GM19238 (cell line): ENCODE data around the gene CCNQ.
"Not testable (repeated sequence)": the region's sequence is repeated elsewhere in the genome, so short reads cannot be mapped to it uniquely, and the experiment has no call there.

Source experiments
- DNase-seq: peaks from one replicate; pipeline ENCODE4 v3.0.0; 2011; ENCODE audit warnings: low spot score; ENCODE audit not compliant: insufficient read length

CCNQ gene

GRCh38 chrX:153623310-153624029, 24.5 kb upstream of the CCNQ start:
- no peak for DNase-seq

DNA sequence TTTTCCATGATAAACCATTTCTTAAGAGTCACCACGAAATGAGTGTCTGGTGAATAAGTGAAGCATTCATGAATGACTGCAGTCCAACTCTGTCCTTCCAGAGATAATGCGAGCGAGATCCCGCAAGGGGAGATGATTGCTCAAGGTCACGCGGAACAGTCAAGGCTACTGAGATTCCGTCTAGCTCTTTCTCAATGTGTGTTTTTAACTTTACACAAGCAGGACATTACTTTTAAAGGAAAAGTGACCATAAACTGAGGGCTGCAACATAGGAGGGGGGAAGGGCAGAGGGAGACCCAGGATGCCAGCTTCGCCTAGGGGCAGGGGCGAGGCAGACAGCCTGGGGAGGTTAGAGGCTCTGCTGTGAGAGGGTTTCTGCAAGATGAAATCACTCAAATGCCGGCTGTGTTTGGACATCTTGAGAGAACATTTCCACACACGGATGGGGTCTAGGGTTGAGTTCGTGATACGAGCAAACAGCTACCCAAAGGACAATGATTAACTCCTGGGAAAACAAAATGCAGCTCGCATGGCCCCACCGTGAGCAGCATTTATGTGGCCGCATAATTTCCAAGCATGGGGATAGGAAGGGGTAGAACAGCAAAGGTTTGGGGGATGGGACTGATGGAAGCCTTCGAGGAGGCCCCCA, 23.8 kb upstream of the CCNQ start:
- DNase-seq, result no peak

DNA sequence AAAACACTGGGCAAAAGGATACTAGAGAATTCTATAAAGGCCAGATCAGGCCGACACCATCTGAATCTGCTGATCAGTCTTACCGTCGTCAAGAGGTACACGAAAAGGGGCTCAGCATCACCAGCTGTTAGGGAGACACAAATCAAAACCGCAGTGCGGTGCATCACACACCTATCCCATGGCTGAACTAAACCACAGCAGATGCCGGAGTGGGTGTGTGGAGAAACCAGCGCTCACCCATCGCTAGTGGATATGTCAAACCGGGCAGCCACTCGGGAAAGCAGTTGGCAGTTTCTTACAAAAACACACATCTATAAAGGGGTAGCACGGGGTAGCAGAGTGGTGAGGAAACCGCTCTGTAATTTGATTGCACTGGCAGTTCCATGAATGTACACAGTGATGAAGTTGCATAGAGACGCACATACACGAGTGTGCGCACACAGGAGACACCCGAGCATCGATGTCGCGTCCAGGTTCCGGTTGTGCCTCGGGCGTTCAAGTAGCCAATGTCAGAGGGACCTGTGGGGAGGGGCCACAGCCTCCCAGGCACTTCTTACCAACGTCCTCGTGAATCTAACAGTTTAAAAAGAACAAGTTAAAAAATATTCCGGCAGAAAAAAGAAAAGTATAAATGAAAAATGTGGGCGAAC, 23.1 kb upstream of the CCNQ start:
- no peak for DNase-seq

- no peak for DNase-seq
These were observed 21.6 kb upstream of the CCNQ start for GRCh38 chrX:153620576-153620975.

GRCh38 chrX:153614818-153615217, 15.9 kb upstream of the CCNQ start:
- DNase-seq, result no peak

DNA sequence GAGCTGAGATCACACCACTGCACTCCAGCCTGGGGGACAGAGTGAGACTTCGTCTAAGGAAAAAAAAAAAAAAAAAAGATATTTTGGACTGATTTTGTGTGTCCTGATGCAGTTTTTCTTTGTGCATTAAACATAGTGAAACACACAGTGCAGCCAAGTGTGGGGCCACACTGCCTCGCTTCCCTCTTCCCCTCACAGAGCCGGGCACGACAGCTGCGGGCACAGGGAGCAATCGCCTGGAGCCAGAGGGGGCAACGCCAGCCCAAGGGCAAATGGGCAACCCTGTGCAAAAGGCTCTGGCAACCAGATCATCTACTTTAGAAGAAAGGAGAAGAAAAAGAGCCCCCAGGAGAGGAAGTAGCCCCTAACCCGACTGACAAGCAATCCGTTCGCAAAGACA, 13.5 kb upstream of the CCNQ start:
- no peak for DNase-seq

DNA sequence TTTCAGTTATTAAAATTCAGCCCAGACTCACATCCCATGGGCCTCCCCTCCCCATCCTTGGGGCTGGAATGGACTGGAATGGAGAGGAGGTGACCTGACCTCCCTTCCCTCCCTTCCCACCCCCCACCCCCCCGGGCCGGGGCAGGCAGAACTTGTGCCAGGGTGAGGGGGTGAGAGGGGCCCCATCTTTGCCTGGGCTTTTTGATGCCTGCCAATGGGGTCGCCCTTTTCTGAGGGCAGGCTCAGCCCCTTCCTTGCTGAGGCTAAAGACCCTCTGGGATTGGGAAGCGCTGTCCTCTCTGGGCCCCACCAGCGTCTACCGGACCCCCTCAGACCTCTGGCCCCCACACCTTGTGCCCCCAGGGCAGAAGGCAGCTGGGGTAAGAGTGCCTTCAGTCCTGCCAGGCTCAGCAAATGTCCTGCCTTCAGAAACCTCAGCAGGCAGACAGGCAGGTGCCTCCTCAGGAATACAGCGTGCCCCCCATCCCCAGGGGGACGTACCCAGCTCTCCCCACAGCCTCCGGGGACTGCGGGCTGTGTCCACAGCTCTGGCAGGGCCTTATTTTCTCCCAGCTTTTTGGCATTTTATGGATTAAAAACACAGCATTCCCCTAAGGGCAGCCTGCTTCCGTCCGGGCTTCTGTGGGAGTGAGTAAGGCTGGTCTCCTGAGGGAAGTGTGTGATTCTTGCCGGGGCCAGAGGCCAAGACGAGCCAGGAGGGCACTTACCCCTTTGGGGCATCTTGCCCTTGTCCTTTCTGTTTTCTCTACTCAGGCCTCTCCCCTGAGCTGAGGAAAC, 12.6 kb upstream of the CCNQ start:
- no peak for DNase-seq

GRCh38 chrX:153610836-153611213, 11.9 kb upstream of the CCNQ start:
- DNase-seq, result no peak

DNA sequence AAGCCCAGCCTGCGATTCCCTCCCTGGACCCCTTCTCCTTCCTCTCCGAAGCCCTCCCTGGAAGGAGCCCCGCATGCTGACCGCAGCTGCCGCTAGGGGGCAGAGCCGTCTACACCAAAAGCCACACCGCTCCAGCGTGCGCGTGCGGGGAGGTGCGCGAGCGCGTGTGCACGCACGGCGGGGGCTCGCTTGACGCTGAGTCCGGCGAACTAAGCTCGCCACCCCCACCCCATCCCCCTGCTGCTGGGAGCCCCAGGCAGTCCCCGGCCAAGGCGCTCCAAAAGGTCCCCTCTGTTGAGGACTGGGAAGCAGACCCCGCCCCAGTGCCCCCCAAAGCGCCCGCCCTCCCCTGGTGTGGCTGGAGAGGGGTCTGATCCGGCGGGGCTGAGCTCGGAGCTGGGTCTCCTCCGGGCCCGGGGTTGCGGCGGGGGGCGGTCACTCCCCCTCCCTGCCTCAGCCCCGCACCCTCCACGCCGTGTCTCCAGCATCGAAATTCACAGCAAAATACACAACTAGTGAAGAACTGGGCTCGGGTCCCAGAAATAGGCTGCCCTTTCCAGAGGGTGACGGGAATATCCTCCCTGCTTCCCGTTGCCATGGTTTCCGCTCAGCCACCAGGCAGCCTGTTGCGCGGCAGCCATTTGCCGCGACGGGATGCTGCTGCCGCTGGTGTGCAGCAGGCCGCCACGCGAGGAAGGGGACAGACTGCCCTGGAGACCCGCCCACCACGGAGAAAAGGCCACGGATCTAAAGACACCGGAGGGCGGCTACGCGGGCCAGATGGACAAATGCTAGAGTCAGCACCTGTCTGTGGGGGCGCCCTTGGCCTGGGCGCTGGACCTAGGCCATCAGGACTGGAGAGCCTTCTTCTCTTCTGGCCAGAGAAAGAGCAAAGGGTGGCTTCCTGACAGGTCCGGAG, 11.2 kb upstream of the CCNQ start:
- DNase-seq, result peak; percentile 51

DNA sequence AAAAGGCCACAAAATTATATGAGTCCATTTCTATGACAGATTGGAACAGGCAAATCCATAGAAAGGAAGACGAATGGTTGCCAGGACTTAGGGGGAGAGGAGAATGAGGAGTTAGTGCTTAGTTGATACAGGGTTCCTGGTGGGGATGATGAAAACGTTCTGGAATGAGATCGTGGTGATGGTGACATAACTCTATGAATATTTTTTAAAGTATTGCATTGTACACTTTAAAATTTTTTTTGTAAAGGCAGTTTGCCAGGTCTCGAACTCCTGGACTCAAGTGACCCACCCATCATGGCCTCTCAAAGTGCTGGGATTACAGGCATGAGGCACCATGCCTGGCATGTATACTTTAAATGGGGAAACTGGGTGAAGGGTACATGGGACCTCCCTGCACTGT, 9.9 kb upstream of the CCNQ start:
- no peak for DNase-seq

DNA sequence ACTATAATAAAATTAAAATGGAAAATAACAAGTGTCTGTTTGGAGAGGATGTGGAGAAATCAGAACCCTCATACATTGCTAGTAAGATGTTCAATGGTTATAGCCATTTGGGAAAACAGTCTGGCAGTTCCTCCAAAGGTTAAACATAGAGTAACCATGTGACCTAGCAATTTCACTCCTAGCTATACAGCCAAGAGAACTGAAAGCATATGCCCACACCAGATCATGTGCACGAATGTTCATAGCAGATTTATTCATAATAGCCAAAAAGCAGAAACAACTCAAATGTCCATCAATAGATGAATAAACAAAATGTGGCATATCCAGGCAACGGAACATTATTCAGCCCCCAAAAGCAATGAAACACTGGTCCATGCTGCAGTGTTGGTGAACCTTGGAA, 9.4 kb upstream of the CCNQ start:
- DNase-seq, result no peak

GRCh38 chrX:153606503-153606902, 7.6 kb upstream of the CCNQ start:
- no peak for DNase-seq

- not testable (repeated sequence) for DNase-seq
These were observed 5.9 kb upstream of the CCNQ start for GRCh38 chrX:153604666-153605380.

GRCh38 chrX:153603131-153603656, 4.3 kb upstream of the CCNQ start:
- no peak for DNase-seq

GRCh38 chrX:153602601-153603000, 3.7 kb upstream of the CCNQ start:
- no peak for DNase-seq

DNA sequence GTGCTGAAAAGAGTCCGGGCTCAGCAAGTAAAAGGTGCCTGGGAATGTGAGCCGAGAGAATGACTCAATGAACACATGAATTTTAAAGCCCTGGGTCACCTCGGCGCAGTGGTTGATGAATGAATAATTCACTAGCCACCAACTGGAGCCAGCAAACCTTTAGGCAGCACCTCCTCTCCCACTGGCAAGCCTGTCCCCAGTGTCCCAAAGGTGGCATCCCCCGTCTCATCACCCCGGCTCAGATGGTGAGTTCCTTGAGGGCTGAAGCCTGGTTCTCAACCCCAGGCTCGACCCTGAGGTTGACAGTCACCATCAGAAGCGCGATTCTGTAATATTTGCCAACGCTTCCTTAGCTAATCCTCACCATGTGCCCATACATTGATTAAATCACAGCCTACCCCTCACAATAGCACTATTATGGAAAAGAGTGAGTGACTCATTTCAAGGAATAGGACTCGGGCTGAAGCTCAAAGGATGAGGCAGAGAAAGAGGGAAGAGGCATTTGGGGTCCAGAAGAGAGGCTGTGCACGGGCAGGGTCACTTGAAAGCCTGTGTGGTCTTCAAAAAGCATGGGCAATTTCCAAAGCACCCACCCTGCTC, 2.7 kb upstream of the CCNQ start:
- no peak for DNase-seq

GRCh38 chrX:153600921-153601320, 2.0 kb upstream of the CCNQ start:
- DNase-seq, result no peak

DNA sequence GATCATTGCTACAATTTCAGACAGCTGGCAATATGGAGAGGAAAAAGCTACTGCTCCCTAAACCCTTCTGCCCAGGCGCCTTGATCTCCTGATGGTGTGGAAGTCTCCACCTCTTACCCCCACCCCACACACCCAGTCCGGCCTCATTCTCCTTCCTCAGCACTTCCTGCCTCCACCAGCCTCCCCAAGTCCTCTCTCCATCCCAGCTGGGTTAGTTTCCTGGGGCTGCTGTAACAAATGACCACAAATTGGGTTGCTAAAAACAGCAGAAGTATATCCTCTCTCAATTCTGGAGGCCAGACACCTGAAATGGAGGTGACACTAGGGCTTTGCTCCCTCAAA, 1.1 kb upstream of the CCNQ start:
- DNase-seq, result no peak

DNA sequence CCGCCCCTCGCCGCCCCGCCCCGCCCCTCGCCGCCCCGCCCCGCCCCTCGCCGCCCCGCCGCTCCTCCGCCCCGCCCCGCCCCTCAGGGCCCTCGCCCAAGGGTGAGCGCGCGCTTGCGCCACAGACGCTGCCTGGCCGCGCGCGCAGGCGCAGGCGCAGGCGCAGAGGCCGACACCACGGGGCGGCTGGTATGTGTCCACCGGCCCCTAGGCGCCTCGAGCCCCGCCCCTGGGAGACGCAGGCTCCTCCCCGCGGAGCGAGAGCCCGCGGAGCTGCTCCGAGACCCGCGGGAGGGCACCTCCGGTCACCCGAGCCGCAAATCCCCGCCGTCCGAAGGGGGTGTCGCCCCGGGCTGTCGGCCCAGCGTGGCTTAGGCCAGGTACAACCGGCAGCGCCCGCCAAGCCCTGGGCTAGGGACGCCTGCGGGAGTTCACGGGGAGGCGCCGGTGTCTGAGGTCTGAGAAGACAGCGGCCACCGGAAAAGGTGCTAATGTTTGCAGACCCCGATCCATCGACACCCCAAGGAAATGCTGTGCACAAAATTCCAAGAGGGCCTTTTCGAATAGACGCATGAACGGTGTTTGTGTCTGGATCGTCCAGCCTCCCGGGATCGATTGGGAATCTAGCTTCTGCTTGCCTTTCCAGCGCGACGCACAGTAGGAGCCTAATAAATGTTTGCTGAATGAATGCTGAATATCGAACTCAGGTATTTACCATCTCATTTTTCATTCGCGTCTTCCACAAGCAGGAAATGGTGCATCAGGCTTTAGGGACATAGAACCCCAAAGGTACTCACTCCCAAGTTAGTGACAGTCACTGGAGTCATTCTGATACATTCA, 473 bp upstream of the CCNQ start:
- DNase-seq, result peak; percentile 87
